Vagina (tissue), 2 donors: Measurements from ENCODE around the gene NOP58.

Experiments
- POLR2A ChIP-seq, 2 donors: fragments of 450-650 bp; IDR thresholded peaks; one replicate each; pipeline ENCODE4 v1.6.1; 2017; ENCODE audit warnings: antibody characterized with exemption in 2 of 2, mild to moderate bottlenecking in 2 of 2, moderate library complexity in 2 of 2
- TF ChIP-seq, protein P1 (sequence below), 3 experiments: fragments of 450-650 bp in 2 of 3; fragments of 200-600 bp in 1 of 3; sonication (generic) in 1 of 3; IDR thresholded peaks; one replicate each; pipeline ENCODE4 v1.5.1; 2017 to 2019; ENCODE audit warnings: antibody characterized with exemption in 3 of 3, mild to moderate bottlenecking in 2 of 3, moderate library complexity in 2 of 3

DNA sequence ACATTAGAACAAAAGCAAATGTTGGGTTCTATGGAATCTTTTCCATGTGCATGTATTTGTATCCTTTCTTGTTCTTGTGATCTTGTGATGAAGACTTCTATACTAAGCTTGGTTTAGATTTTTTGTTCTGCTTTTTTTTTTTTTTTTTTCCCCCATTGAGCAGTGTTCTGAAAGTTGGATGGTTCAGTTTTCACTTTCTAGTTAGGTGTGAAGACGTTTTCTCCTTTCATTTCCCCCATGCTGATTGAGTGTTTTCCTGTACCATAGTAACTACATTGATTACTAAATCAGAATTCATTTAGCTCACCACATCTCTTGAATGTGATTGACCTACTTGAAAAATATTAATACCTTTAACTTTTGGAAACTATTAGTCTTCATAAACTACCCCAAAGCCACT, 34.1 kb downstream of the NOP58 start:
- TF ChIP-seq, protein P1, sequence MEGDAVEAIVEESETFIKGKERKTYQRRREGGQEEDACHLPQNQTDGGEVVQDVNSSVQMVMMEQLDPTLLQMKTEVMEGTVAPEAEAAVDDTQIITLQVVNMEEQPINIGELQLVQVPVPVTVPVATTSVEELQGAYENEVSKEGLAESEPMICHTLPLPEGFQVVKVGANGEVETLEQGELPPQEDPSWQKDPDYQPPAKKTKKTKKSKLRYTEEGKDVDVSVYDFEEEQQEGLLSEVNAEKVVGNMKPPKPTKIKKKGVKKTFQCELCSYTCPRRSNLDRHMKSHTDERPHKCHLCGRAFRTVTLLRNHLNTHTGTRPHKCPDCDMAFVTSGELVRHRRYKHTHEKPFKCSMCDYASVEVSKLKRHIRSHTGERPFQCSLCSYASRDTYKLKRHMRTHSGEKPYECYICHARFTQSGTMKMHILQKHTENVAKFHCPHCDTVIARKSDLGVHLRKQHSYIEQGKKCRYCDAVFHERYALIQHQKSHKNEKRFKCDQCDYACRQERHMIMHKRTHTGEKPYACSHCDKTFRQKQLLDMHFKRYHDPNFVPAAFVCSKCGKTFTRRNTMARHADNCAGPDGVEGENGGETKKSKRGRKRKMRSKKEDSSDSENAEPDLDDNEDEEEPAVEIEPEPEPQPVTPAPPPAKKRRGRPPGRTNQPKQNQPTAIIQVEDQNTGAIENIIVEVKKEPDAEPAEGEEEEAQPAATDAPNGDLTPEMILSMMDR (IDR thresholded peaks at IDR 0.05): no peak
- no peak for TF ChIP-seq POLR2A (IDR thresholded peaks at IDR 0.05)
